ENCODE measurements around the gene ZACN.
A peak's percentile ranks its signal among the peaks of the same experiment; 100 is the strongest.
"Not testable (repeated sequence)": the region's sequence is repeated elsewhere in the genome, so short reads cannot be mapped to it uniquely, and the experiment has no call there.

ZACN gene

DNA sequence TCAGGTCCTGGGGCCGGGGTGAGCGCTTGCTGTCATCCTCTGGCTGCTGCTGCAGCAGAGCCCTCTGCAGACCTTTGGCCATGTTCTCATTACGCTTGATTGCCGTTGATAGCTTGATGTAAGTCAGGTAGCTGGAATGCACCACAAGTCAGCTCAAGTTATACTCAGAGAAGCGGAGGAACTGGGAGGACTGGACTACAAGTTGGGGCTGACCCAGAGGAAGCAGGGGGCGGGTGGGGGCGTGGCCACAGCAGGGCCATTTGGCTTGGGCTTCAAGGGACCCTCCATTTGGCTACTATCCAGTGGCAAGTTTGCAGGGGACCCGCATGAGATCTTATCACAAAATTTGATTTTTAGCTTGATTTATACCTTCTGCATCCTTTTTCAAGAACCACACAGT lies 32.9 kb upstream of the ZACN start:
- peaks cover 8% of the 10 kb centered on the region for H3K4me1 ChIP-seq (ENCODE audit: insufficient read depth, low read length)
- no peaks in the 10 kb centered on the region for H3K27me3 ChIP-seq (ENCODE audit: control insufficient read depth in 1 of 2, insufficient read depth in 2 of 2, low read length in 2 of 2)
- H3K9me3 ChIP-seq (ENCODE audit: low read length), result no peaks in the 10 kb centered on the region
- no peak overlapping the region for H3K9ac ChIP-seq (ENCODE audit: low read length)
- peaks cover 88% of the 10 kb centered on the region for H3K36me3 ChIP-seq (ENCODE audit: insufficient read depth, low read length)
- H3K27ac ChIP-seq (ENCODE audit: low read depth, low read length), result no peak overlapping the region
- H3K4me3 ChIP-seq (ENCODE audit: low read depth in 1 of 2, low read length in 2 of 2), result no peak overlapping the region

- no peak overlapping the region for H3K9ac ChIP-seq (ENCODE audit: low read length)
- peaks cover 69% of the 10 kb centered on the region for H3K36me3 ChIP-seq (ENCODE audit: insufficient read depth, low read length)
- peak overlapping the region; percentile 14 for H3K27ac ChIP-seq (ENCODE audit: low read depth, low read length)
- no peaks in the 10 kb centered on the region for H3K9me3 ChIP-seq (ENCODE audit: low read length)
- no peaks in the 10 kb centered on the region for H3K27me3 ChIP-seq (ENCODE audit: control insufficient read depth in 1 of 2, insufficient read depth in 2 of 2, low read length in 2 of 2)
- H3K4me1 ChIP-seq (ENCODE audit: insufficient read depth, low read length), result peaks cover 8% of the 10 kb centered on the region
- H3K4me3 ChIP-seq (ENCODE audit: low read depth in 1 of 2, low read length in 2 of 2), result no peak overlapping the region
These were observed 30.9 kb upstream of the ZACN start for GRCh38 chr17:76048025-76048605.

- Histone ChIP-seq H3K36me3 (ENCODE audit: insufficient read depth, low read length) (peaks cover 63% of the 10 kb centered on the region), H3K9ac (ENCODE audit: low read length) (no peak overlapping the region), H3K27me3 (ENCODE audit: control insufficient read depth in 1 of 2, insufficient read depth in 2 of 2, low read length in 2 of 2) (no peaks in the 10 kb centered on the region), H3K4me1 (ENCODE audit: insufficient read depth, low read length) (peaks cover 8% of the 10 kb centered on the region), H3K27ac (ENCODE audit: low read depth, low read length) (no peak overlapping the region), H3K4me3 (ENCODE audit: low read depth in 1 of 2, low read length in 2 of 2) (no peak overlapping the region), H3K9me3 (ENCODE audit: low read length) (no peaks in the 10 kb centered on the region)
These were observed 30.3 kb upstream of the ZACN start for GRCh38 chr17:76048711-76049110.

DNA sequence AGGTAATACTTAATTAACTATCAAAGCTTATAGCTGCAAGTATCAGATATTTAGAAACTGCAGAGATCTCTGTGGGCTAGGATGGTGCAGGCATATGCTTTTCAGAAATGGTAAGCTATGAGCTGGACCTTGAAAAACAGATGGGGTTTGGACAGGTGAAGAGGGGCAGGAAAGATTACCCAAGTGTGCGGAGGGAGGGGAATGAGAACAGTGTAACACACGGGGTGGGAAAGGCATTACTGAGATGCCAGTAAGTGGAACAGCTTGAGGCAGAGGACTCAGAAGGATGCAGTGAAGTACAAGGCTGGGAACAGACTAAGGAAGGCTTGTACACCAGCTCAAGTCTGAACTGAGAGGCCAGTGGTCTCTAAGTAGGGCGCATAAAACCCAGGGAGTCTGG lies 29.7 kb upstream of the ZACN start:
- no peaks in the 10 kb centered on the region for H3K27me3 ChIP-seq (ENCODE audit: control insufficient read depth in 1 of 2, insufficient read depth in 2 of 2, low read length in 2 of 2)
- no peak overlapping the region for H3K4me3 ChIP-seq (ENCODE audit: low read depth in 1 of 2, low read length in 2 of 2)
- H3K9ac ChIP-seq (ENCODE audit: low read length), result no peak overlapping the region
- H3K4me1 ChIP-seq (ENCODE audit: insufficient read depth, low read length), result peaks cover 8% of the 10 kb centered on the region
- no peaks in the 10 kb centered on the region for H3K9me3 ChIP-seq (ENCODE audit: low read length)
- H3K27ac ChIP-seq (ENCODE audit: low read depth, low read length), result no peak overlapping the region
- H3K36me3 ChIP-seq (ENCODE audit: insufficient read depth, low read length), result peaks cover 63% of the 10 kb centered on the region

GRCh38 chr17:76049836-76050537 lies 29.0 kb upstream of the ZACN start:
- Histone ChIP-seq H3K4me1 (ENCODE audit: insufficient read depth, low read length) (peaks cover 8% of the 10 kb centered on the region), H3K27ac (ENCODE audit: low read depth, low read length) (no peak overlapping the region), H3K4me3 (ENCODE audit: low read depth in 1 of 2, low read length in 2 of 2) (no peak overlapping the region), H3K9me3 (ENCODE audit: low read length) (no peaks in the 10 kb centered on the region), H3K36me3 (ENCODE audit: insufficient read depth, low read length) (peaks cover 55% of the 10 kb centered on the region), H3K9ac (ENCODE audit: low read length) (no peak overlapping the region), H3K27me3 (ENCODE audit: control insufficient read depth in 1 of 2, insufficient read depth in 2 of 2, low read length in 2 of 2) (no peaks in the 10 kb centered on the region)

GRCh38 chr17:76050538-76051467 lies 28.2 kb upstream of the ZACN start:
- H3K4me3 ChIP-seq (ENCODE audit: low read depth in 1 of 2, low read length in 2 of 2), result no peak overlapping the region
- H3K9ac ChIP-seq (ENCODE audit: low read length), result no peak overlapping the region
- H3K36me3 ChIP-seq (ENCODE audit: insufficient read depth, low read length), result peaks cover 48% of the 10 kb centered on the region
- H3K4me1 ChIP-seq (ENCODE audit: insufficient read depth, low read length), result peaks cover 8% of the 10 kb centered on the region
- H3K27ac ChIP-seq (ENCODE audit: low read depth, low read length), result no peak overlapping the region
- H3K9me3 ChIP-seq (ENCODE audit: low read length), result no peaks in the 10 kb centered on the region
- H3K27me3 ChIP-seq (ENCODE audit: control insufficient read depth in 1 of 2, insufficient read depth in 2 of 2, low read length in 2 of 2), result no peaks in the 10 kb centered on the region

DNA sequence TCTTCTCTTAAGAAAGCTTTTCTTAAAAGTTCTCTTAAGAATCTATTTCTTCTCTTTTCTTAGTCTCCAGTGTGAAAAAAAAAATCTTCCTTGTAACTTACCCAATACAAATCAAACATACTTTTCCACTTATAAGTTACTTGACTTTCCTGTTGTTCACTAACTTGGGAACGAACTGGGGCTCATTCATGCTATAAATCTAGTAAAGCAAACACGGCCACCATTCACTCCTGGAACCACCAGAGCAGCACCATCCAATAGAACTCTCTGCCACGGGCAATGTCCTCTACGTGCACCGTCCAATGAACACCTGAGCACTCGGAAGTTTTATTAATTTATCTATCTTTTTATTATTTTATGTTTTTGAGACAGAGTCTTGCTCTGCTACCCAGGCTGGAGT lies 27.4 kb upstream of the ZACN start:
- Histone ChIP-seq H3K36me3 (ENCODE audit: insufficient read depth, low read length) (peaks cover 49% of the 10 kb centered on the region), H3K9me3 (ENCODE audit: low read length) (no peaks in the 10 kb centered on the region), H3K4me1 (ENCODE audit: insufficient read depth, low read length) (peaks cover 8% of the 10 kb centered on the region), H3K27me3 (ENCODE audit: control insufficient read depth in 1 of 2, insufficient read depth in 2 of 2, low read length in 2 of 2) (no peaks in the 10 kb centered on the region), H3K9ac (ENCODE audit: low read length) (no peak overlapping the region), H3K27ac (ENCODE audit: low read depth, low read length) (no peak overlapping the region), H3K4me3 (ENCODE audit: low read depth in 1 of 2, low read length in 2 of 2) (no peak overlapping the region)

- peaks cover 53% of the 10 kb centered on the region for H3K36me3 ChIP-seq (ENCODE audit: insufficient read depth, low read length)
- no peak overlapping the region for H3K4me3 ChIP-seq (ENCODE audit: low read depth in 1 of 2, low read length in 2 of 2)
- no peak overlapping the region for H3K27ac ChIP-seq (ENCODE audit: low read depth, low read length)
- H3K4me1 ChIP-seq (ENCODE audit: insufficient read depth, low read length), result peaks cover 8% of the 10 kb centered on the region
- no peak overlapping the region for H3K9ac ChIP-seq (ENCODE audit: low read length)
- H3K9me3 ChIP-seq (ENCODE audit: low read length), result no peaks in the 10 kb centered on the region
- H3K27me3 ChIP-seq (ENCODE audit: control insufficient read depth in 1 of 2, insufficient read depth in 2 of 2, low read length in 2 of 2), result no peaks in the 10 kb centered on the region
These were observed 25.5 kb upstream of the ZACN start for GRCh38 chr17:76053246-76054111.

DNA sequence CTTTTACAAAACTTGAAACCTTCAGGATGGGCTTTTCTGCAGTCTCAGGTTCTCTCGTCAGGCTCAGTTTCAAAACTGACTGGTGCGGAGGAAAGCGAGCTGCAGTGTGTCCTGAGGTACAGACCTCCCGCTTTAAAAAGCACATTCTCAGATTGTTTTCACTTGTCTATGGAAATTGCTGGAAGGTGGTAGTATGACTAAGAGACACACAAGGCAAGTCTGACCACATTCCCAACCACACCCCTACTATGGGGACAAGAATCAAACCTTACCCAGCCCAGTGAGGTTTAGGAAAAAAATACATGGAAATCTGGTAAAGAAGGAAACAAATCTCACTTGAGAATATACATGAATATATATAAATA lies 24.9 kb upstream of the ZACN start:
- Histone ChIP-seq H3K4me3 (ENCODE audit: low read depth in 1 of 2, low read length in 2 of 2) (no peak overlapping the region), H3K27ac (ENCODE audit: low read depth, low read length) (no peak overlapping the region), H3K36me3 (ENCODE audit: insufficient read depth, low read length) (peaks cover 53% of the 10 kb centered on the region), H3K9ac (ENCODE audit: low read length) (no peak overlapping the region), H3K27me3 (ENCODE audit: control insufficient read depth in 1 of 2, insufficient read depth in 2 of 2, low read length in 2 of 2) (no peaks in the 10 kb centered on the region), H3K9me3 (ENCODE audit: low read length) (no peaks in the 10 kb centered on the region), H3K4me1 (ENCODE audit: insufficient read depth, low read length) (peaks cover 3% of the 10 kb centered on the region)

DNA sequence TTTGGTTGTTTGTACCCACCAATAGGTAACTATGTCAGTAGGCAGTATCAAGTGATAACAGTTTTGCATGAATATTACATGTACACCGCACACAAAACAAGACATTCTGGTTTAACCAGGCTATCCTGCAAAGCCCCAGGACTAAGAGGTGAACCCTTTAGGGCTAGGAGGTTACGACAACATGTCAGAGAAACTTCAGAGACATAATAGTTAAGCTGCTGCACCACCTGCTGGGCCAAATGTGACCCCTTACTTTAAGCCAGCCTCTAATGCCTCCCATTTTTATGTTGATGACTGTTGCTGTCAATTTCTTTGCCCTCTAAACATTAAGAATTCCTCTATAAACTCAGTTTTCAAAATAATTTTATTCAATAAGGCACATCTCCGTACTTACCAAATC lies 22.1 kb upstream of the ZACN start:
- no peak overlapping the region for H3K27ac ChIP-seq (ENCODE audit: low read depth, low read length)
- H3K9ac ChIP-seq (ENCODE audit: low read length), result no peak overlapping the region
- H3K9me3 ChIP-seq (ENCODE audit: low read length), result no peaks in the 10 kb centered on the region
- no peaks in the 10 kb centered on the region for H3K27me3 ChIP-seq (ENCODE audit: control insufficient read depth in 1 of 2, insufficient read depth in 2 of 2, low read length in 2 of 2)
- H3K36me3 ChIP-seq (ENCODE audit: insufficient read depth, low read length), result peaks cover 53% of the 10 kb centered on the region
- H3K4me3 ChIP-seq (ENCODE audit: low read depth in 1 of 2, low read length in 2 of 2), result no peak overlapping the region
- no peaks in the 10 kb centered on the region for H3K4me1 ChIP-seq (ENCODE audit: insufficient read depth, low read length)

GRCh38 chr17:76058264-76058663 lies 20.7 kb upstream of the ZACN start:
- H3K9me3 ChIP-seq (ENCODE audit: low read length); H3K9ac ChIP-seq (ENCODE audit: low read length); H3K27ac ChIP-seq (ENCODE audit: low read depth, low read length); H3K4me3 ChIP-seq (ENCODE audit: low read depth in 1 of 2, low read length in 2 of 2); H3K4me1 ChIP-seq (ENCODE audit: insufficient read depth, low read length); H3K27me3 ChIP-seq (ENCODE audit: control insufficient read depth in 1 of 2, insufficient read depth in 2 of 2, low read length in 2 of 2): not testable (repeated sequence)
- H3K36me3 ChIP-seq (ENCODE audit: insufficient read depth, low read length), result peaks cover 58% of the 10 kb centered on the region
